GM12874 (cell line): ENCODE results near the gene EPHA1.

Source experiments
- CTCF ChIP-seq: IDR thresholded peaks from 2 replicates; pipeline ENCODE4 v1.5.1; 2011; ENCODE audit warnings: low read depth, mild to moderate bottlenecking, control low read depth, low read length, moderate library complexity; ENCODE audit not compliant: insufficient read depth

Gene EPHA1

GRCh38 chr7:143367972-143368371 lies 40.7 kb downstream of the EPHA1 start:
- TF ChIP-seq CTCF, result no peak

- TF ChIP-seq CTCF, result no peak
Measured at GRCh38 chr7:143363016-143363937, 45.4 kb downstream of the EPHA1 start.

GRCh38 chr7:143362131-143363015 lies 46.3 kb downstream of the EPHA1 start, which contains the start of gene FAM131B:
TSS of gene FAM131B (minus strand) at chr7:143362713. CDS start at chr7:143362603, 110 bp downstream.
- no peak for TF ChIP-seq CTCF

GRCh38 chr7:143361552-143362130 lies 47.0 kb downstream of the EPHA1 start:
- TF ChIP-seq CTCF, result no peak

- no peak for TF ChIP-seq CTCF
Measured at GRCh38 chr7:143360788-143361551, 47.7 kb downstream of the EPHA1 start.

- TF ChIP-seq CTCF, result no peak
Measured at GRCh38 chr7:143359771-143360353, 48.8 kb downstream of the EPHA1 start.
